Right lobe of liver (tissue), 6 donors: ENCODE results near the gene UBAP1L. TPM values are rescaled to one million over a fixed set of nuclear protein-coding genes. Genes with fewer than 3 reads are reported as not detected.
A peak's percentile ranks its signal among the peaks of the same experiment; 100 is the strongest.
"Not testable (repeated sequence)": the region's sequence is repeated elsewhere in the genome, so short reads cannot be mapped to it uniquely, and the experiment has no call there.

Source experiments
- ATAC-seq, 4 donors: fragments of 200-7000 bp; cut with Tn5 transposase; one replicate each; pipeline ENCODE4 v1.9.1; 2020; ENCODE audit warnings: mild to moderate bottlenecking in 4 of 4, moderate library complexity in 4 of 4
- DNase-seq, 3 donors: peaks; one replicate each; pipeline ENCODE4 v3.0.0-alpha.2; 2020
- H3K27ac ChIP-seq, 3 donors: fragments of 200-600 bp; one replicate each; pipeline ENCODE4 v1.8.0; 2022
- H3K27me3 ChIP-seq, 2 donors: fragments of 200-600 bp; one replicate each; pipeline ENCODE4 v1.8.0; 2022
- H3K36me3 ChIP-seq, 4 donors: fragments of 200-600 bp; sonication (generic) in 1 of 4; one replicate each; pipeline versions ENCODE4 v1.5.1 to v1.8.0; 2017 to 2022; ENCODE audit warnings: control low read depth in 1 of 4
- H3K4me1 ChIP-seq, 4 donors: fragments of 200-600 bp; sonication (generic) in 1 of 4; one replicate each; pipeline versions ENCODE4 v1.5.1 to v1.8.0; 2017 to 2022; ENCODE audit warnings: control low read depth in 1 of 4
- H3K4me3 ChIP-seq, 3 donors: fragments of 200-600 bp; one replicate each; pipeline ENCODE4 v1.8.0; 2022
- H3K9me3 ChIP-seq, 4 donors: fragments of 200-600 bp; sonication (generic) in 1 of 4; one replicate each; pipeline versions ENCODE4 v1.5.1 to v1.8.0; 2017 to 2022; ENCODE audit warnings: control low read depth in 1 of 4
- POLR2A ChIP-seq: fragments of 450-650 bp; IDR thresholded peaks from one replicate; pipeline ENCODE4 v1.6.1; 2017; ENCODE audit warnings: antibody characterized with exemption, mild to moderate bottlenecking
- WGBS: methylation state at CpG from one replicate; pipeline ENCODE4 v1.1.6; 2018; ENCODE audit warnings: low coverage, low lambda C conversion rate; ENCODE audit not compliant: insufficient coverage; ENCODE audit errors: missing lambda C conversion rate; 5-methylcytosine and 5-hydroxymethylcytosine counted together
- intact Hi-C, 2 donors: fragments of 100-400 bp; cut with DNase I; formaldehyde crosslinking; loops; one replicate each; pipeline versions ENCODE4 v1.11.2 to v1.14.1; 2022
- total RNA-seq, 6 experiments: library from RNA; depleted of rRNA in 2 of 6; stranded (reverse); fragments of >200 nt in 2 of 6; fragmentation: NEBNext Ultra II Directional in 3 of 6; extraction: Animal tissue kit (Norgen Biotek cat#: 25700) in 3 of 6; gene quantifications; one replicate each; pipeline versions ENCODE4 v1.1.0 to v1.2.4, GENCODE V29; 2016 to 2023
- TF ChIP-seq, protein P1 (sequence below), 4 donors: fragments of 200-600 bp in 3 of 4; fragments of 450-650 bp in 1 of 4; IDR thresholded peaks; one replicate each; pipeline versions ENCODE4 v1.5.1 to v1.8.0; 2016 to 2022; ENCODE audit warnings: antibody characterized with exemption in 4 of 4, mild to moderate bottlenecking in 2 of 4
- donor health status: DM: no; HTN: yes; CAD: no.
- donor health status: DM: no; HTN: no; CAD: no.
- donor health status: DM: no; HTN: no; CAD: no.
- donor health status: DM: no; HTN: yes; CAD: no.
- donor health status: DM: no; HTN: yes; CAD: no.

UBAP1L gene
- total RNA-seq, 6 experiments from 2014 or later = 1.6 to 5.9 (median 3.0) TPM

DNA sequence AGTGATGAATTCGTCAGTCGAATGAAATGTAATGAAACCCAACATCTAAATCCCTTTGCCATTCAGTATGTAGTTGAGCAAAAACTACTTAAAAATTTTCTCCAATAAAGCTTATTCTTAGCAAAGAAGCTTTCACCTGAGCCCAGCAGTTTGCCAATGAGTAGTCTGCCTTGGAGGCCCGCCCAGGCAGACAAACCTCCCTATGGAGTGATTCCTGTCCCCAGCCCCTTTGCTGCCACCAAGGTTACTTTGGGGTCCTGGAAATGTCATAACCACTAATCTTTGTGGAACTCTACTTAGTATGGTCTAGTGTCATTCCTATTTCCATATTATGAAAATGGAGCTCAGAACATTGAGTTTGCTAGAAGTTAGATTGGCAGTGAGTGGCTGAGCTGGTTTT lies 12.1 kb downstream of the UBAP1L start:
- WGBS = 94% methylated on average over 3 of the region's 3 CpGs
- ATAC-seq (no peak), DNase-seq (no peak)
- H3K4me1 ChIP-seq = no peaks in the 10 kb centered on the region
- H3K27me3 ChIP-seq = no peaks in the 10 kb centered on the region
- no peak overlapping the region for H3K27ac ChIP-seq
- H3K9me3 ChIP-seq = no peaks in the 10 kb centered on the region
- no peak overlapping the region for H3K4me3 ChIP-seq
- peaks cover 0 to 36% (median 9%) of the 10 kb centered on the region in 4 donors for H3K36me3 ChIP-seq
- intact Hi-C loops = loop anchor here in 1 of 2 donors (5.0 kb wide), 2 partner anchors 51 to 71 kb away; no protein-coding TSS in a partner anchor
- TF ChIP-seq, protein P1, sequence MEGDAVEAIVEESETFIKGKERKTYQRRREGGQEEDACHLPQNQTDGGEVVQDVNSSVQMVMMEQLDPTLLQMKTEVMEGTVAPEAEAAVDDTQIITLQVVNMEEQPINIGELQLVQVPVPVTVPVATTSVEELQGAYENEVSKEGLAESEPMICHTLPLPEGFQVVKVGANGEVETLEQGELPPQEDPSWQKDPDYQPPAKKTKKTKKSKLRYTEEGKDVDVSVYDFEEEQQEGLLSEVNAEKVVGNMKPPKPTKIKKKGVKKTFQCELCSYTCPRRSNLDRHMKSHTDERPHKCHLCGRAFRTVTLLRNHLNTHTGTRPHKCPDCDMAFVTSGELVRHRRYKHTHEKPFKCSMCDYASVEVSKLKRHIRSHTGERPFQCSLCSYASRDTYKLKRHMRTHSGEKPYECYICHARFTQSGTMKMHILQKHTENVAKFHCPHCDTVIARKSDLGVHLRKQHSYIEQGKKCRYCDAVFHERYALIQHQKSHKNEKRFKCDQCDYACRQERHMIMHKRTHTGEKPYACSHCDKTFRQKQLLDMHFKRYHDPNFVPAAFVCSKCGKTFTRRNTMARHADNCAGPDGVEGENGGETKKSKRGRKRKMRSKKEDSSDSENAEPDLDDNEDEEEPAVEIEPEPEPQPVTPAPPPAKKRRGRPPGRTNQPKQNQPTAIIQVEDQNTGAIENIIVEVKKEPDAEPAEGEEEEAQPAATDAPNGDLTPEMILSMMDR (IDR thresholded peaks at IDR 0.05) = no peak
- TF ChIP-seq POLR2A = no peak

DNA sequence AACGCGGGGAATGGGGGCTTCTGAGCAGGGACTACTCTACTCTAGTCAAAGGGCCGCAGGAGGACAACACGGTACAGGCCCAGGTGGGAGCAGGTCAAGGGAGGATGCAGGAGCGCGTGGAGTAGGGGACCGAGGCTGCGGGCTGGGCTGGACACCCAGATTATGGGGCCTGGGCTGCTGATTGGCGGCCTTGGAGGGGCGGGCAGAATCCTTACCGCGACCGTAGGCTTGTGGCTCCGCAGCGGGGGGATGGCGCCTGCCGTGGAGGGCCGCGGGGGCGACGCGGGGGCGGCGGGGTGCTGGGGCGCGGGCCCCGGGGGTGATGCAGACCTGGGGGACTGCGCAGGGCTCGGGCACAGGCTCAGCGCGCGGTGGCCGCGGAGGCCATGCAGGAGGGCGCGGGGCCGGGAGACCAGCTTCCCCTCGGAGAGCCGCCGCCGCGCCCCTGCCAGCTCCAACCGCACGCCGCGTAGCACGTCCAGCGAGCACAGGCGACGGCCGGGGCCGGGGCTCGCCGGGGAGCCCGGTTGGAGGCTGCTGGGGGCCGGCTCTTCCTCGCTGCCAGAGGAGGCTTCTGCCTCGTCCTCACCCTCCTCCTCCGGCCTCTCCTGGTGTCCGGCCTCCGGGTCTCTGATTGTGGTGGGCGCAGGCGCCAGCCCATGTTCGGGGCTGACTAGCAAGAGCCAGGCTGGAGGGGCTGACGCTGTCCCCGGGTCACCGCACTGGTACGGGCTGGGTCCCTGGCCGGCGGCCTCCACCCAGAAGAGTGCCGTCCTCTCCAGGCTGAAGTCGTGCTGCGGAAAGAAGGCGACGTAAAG lies 12.9 kb downstream of the UBAP1L start:
- H3K36me3 ChIP-seq = peaks cover 0 to 36% (median 11%) of the 10 kb centered on the region in 4 donors
- no peak overlapping the region for H3K27ac ChIP-seq
- H3K4me1 ChIP-seq = no peaks in the 10 kb centered on the region
- no peak for DNase-seq
- intact Hi-C loops = loop anchor here in 1 of 2 donors (5.0 kb wide), 2 partner anchors 50 to 70 kb away; no protein-coding TSS in a partner anchor
- peak in 3 of 4 donors; percentile 12 to 19 (median 13) for ATAC-seq
- H3K9me3 ChIP-seq = no peaks in the 10 kb centered on the region
- H3K27me3 ChIP-seq = no peaks in the 10 kb centered on the region
- WGBS = 69% methylated on average over 5 of the region's 75 CpGs
- no peak overlapping the region for H3K4me3 ChIP-seq
- TF ChIP-seq, protein P1 (IDR thresholded peaks at IDR 0.05) = no peak
- TF ChIP-seq POLR2A = no peak

DNA sequence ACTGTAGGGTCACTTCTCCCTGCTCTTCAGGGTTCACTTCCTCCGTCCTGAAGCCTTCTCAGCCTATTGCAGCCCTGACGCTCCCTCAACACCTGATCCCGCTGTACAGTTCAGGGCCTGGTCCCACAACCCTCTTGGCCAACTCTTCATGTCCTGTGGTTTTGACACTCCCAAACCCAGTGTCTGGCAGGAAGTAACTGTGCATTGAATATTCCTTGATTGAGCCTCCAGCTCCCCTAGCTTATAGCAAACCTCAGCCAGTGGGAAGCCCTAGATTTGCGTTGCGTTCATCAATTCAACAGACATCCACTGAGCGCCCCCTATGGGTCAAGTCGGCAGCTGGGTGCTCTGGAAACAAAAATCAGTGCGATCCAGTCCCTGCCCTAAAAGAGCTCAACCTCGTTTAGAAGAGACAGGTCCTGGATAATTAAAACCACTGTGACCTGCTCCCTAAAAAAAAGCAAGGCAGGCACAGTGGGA lies 13.5 kb downstream of the UBAP1L start:
- H3K27me3 ChIP-seq = no peaks in the 10 kb centered on the region
- DNase-seq (peak in 2 of 3 donors; percentile 67 to 77), ATAC-seq (peak; percentile 74 to 94 (median 82))
- intact Hi-C loops = loop anchor here in 1 of 2 donors (5.0 kb wide), 2 partner anchors 49 to 69 kb away; no protein-coding TSS in a partner anchor
- no peak overlapping the region for H3K4me3 ChIP-seq
- TF ChIP-seq, protein P1 (IDR thresholded peaks at IDR 0.05) = peak; percentile 74 to 88 (median 80)
- no peak for TF ChIP-seq POLR2A
- H3K36me3 ChIP-seq = peaks cover 0 to 36% (median 11%) of the 10 kb centered on the region in 4 donors
- no peak overlapping the region for H3K27ac ChIP-seq
- H3K4me1 ChIP-seq = no peaks in the 10 kb centered on the region
- WGBS = 24% methylated on average over 9 of the region's 9 CpGs
- H3K9me3 ChIP-seq = no peaks in the 10 kb centered on the region

DNA sequence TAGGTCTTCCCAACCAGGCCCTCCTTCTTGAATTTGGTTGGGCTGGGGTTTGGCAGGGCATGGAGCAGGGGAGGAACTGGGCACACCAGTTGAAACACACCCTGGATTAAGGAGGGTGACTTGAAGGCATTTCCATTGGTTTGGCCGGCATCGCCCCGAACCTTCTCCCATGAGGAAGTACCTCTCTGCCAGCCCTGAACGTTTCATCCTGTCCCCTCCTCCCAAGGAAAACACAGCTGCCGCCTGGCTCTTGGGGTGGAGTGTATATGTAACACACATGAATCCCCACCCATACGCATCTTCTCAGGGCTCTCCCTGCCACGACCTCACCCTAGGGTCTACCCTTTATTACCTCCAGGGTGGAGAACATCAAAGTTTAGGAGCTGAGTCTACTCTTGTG lies 14.6 kb downstream of the UBAP1L start:
- H3K4me1 ChIP-seq = peaks cover 0 to 6% (median 2%) of the 10 kb centered on the region in 4 donors
- peaks cover 0 to 28% (median 11%) of the 10 kb centered on the region in 4 donors for H3K36me3 ChIP-seq
- intact Hi-C loops = loop anchor here in 1 of 2 donors (5.0 kb wide), 2 partner anchors 48 to 68 kb away; no protein-coding TSS in a partner anchor
- no peaks in the 10 kb centered on the region for H3K9me3 ChIP-seq
- H3K4me3 ChIP-seq = no peak overlapping the region
- H3K27ac ChIP-seq = no peak overlapping the region
- ATAC-seq (no peak), DNase-seq (no peak)
- WGBS = 40% methylated on average over 1 of the region's 7 CpGs
- no peaks in the 10 kb centered on the region for H3K27me3 ChIP-seq
- TF ChIP-seq POLR2A = no peak
- TF ChIP-seq, protein P1 (IDR thresholded peaks at IDR 0.05) = no peak

DNA sequence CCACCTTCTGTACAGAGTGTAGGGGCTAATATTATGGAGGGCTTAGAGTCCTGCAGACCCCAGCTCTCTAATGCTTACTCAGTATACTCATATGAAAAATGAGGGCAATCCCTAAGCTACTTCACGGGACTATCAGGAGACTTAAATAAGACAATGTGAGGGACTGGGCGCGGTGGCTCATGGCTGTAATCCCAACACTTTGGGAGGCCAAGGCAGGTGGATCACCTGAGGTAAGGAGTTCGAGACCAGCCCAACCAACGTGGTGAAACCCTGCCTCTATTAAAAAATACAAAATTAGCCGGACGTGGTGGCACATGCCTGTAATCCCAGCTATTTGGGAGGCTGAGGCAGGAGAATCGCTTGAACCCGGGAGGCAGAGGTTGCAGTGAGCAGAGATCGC lies 15.2 kb downstream of the UBAP1L start:
- intact Hi-C loops = loop anchor here (5.0 kb wide), 2 partner anchors 48 to 68 kb away; no protein-coding TSS in a partner anchor
- Histone ChIP-seq H3K36me3 (peaks cover 0 to 28% (median 11%) of the 10 kb centered on the region in 4 donors), H3K4me1 (peaks cover 0 to 12% (median 5%) of the 10 kb centered on the region in 4 donors)
- not testable (repeated sequence) for ATAC-seq, H3K27ac ChIP-seq, H3K9me3 ChIP-seq, DNase-seq, H3K4me3 ChIP-seq, H3K27me3 ChIP-seq
- WGBS = 89% methylated on average over 10 of the region's 10 CpGs
